IPS-11a (cell line): ENCODE measurements around the gene PHF1.
A peak's percentile ranks its signal among the peaks of the same experiment; 100 is the strongest.

ENCODE experiments used
- H3K4me3 ChIP-seq: one replicate; pipeline ENCODE4 v1.5.1; 2013; ENCODE audit warnings: low read depth, low read length, control low read depth

The PHF1 gene

DNA sequence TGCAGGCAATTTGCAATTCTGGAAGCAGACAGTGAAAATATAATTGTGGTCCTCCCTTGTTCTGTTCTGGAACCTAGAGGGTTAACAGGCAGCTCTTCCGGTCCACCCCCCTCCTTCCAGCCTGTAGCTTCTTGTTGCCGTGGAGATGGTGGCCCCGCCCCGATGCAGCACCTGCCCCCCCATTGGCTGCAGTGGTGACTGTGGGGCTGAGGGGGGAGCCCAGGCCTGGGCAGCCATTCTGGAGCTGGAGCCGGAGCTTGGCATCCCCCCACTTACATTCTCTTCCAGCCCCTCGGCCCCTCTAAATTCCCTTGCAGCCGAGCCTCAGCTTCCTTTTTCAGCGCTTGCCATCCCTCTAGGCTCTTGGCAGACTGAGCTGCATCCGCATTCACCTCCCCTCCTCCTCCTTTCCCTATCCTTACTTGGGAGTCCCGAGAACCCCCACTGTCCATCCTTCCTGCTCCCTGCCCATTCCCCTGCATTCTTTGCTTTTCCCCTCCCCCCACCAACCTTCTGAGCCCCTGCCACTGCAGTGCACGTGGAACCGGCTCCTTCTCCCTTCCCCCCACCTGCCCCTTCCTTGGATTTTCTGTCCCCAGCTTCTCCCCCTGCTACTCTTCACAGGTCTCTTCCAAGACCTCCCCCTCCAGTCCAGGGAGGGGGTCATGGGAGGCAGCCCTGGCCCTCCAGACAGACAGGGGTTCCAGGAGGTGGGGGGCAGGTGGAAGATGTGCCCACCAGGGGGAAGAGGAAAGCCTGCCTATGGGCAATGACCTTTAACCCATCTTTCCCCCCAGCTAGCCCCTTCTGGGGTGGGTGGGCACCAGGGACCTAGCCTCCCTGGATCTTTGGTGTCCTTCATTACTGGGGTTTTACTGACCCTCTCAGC, 20.4 kb downstream of the PHF1 start:
- peak overlapping the region; percentile 48 for H3K4me3 ChIP-seq

DNA sequence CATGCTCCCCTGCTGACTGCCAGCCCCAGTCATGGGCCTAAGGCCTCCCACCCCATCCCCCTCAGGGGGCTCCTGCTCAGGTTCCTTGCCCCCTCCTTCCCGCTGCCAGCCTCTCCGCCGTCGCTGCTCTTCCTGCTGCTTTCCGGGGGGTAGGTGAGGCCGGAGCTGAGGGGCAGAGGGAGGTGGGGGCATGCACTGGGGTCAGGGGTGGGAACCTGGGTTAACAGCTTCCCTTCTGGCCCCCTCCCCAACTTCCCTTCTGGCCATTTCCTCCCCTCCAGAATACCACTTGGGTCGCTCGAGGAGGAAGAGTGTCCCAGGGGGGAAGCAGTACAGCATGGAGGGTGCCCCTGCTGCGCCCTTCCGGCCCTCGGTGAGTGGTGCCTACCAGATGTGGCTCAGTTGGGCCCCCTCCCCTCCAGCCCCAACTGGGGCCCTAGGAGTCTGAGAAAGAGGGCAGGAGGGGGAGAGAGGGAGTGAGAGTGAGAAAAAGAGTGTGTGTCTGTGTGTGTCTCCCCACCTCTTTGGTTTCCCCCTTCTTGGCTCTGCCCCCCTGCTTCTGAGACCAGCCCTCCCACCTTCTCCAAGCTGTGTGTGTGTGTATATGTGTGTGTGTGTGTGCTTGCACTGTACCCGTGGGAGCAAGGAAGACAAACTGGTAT, 21.2 kb downstream of the PHF1 start:
- peak overlapping the region; percentile 48 for H3K4me3 ChIP-seq

DNA sequence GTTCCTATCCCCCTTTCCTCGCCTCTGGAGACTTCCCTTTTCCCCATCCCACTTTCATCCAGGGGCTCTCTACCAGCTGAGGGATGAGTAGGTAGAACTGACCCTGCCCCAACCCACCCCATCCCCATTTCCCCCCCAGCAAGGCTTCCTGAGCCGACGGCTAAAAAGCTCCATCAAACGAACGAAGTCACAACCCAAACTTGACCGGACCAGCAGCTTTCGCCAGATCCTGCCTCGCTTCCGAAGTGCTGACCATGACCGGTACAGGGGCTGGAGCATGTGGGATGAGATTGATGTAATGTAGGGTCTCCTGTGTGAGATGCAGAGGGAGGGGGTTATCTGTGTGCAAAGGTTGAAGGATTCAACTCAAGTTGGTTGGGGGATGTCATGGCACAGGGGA, 21.7 kb downstream of the PHF1 start:
- peak overlapping the region; percentile 48 for H3K4me3 ChIP-seq

DNA sequence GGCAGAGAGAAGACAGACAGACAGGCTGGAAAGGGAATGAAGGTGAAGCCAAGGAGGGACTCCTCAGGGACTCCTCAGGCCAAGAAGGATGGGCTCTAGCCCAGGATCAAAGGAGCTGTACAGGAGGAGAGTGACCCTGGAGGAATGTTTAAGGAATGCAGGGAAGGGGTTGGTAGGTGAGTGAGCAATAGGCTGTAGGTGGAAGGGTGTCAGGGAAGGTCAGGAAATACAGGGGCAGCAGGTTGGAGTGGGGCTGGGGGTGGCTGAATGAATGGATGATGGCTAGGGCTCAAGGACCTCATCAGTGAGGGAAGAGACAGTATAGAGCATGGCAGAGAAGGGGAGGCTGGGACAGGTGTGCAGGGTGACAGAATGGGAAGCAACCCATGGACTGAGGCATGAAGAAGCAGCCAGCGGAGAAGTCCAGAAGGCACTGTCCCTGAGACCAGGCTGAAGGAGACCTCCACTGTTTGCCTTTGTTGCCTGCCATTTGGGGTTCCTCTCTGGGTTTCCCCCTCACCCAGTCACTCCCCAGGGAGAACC, 22.3 kb downstream of the PHF1 start:
- peak overlapping the region; percentile 47 for H3K4me3 ChIP-seq

DNA sequence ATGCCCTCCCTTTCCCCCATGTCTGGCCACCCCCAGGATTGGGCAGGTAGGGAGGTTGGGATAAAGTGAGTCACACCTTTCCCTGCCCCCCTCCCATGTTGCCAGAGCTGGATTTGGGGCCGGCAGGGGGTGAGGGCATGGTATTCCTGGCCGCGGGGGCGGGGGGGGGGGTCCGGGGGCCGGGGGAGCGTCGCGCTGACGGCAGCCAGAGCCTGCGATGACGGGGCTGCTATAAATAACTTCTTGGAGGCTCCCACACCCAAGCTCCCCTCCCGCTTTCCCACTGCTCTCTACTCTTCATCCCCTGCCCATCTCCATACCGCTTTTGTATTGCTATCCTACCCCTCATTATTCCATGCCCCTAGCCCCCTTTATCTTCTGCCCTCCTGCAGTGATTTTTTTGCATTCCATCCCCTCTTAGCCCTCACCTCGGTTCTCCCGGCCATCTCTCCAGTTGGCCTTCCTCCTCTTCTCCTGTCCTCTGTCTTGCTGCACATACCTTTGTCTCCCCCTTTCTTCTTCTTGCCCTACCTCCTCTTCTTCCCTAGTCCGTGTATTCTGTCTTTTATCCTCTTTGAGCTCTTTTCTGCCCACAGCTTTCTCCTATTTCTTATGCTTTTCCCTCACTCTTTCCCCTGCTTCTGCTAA, 22.9 kb downstream of the PHF1 start:
- H3K4me3 ChIP-seq = peak overlapping the region; percentile 47

DNA sequence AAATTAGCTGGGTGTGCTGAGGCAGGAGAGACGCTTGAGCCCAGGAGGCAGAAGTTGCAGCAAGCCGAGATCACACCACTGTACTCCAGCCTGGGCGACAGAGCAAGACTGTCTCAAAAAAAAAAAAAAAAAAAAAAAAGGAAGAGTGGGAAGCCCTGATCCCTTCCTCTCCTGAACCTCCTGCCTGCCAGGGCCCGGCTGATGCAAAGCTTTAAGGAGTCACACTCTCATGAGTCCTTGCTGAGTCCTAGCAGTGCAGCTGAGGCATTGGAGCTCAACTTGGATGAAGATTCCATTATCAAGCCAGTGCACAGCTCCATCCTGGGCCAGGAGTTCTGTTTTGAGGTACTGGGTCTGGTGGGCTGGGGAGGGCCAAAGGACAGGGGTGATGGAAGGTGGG, 24.1 kb downstream of the PHF1 start:
- no peak overlapping the region for H3K4me3 ChIP-seq

DNA sequence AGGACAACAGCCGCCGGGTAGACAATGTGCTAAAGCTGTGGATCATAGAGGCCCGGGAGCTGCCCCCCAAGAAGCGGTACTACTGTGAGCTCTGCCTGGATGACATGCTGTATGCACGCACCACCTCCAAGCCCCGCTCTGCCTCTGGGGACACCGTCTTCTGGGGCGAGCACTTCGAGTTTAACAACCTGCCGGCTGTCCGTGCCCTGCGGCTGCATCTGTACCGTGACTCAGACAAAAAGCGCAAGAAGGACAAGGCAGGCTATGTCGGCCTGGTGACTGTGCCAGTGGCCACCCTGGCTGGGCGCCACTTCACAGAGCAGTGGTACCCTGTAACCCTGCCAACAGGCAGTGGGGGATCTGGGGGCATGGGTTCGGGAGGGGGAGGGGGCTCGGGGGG, 26.9 kb downstream of the PHF1 start:
- no peak overlapping the region for H3K4me3 ChIP-seq

DNA sequence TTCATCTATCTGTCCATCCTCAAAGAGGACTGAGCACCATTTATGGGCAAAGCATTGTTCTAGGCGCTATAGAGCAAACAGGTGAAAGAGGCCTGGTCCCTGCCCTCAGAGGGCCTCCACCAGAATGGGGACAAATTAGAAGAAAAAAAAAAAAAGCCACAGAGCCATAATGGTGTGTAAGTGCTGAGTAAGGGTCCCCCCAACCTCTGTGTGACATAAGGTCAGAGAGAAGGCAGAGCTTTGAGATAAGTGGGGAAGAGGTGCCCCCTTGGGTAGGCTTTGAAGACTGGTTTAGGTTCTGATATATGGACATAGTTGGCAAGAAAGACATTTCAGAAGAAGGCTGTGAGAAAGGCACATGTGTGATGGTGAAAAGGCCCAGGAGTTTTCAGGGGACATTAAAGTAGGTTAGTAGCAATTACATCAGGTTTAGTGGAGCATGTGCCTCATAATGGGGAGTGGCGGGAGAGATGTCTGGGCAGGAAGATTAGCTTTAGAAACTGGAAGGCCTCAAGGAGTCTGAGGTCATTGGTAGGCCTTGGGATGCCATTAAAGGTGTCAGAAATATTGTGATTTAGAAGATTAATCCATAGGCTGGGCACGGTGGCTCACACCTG, 28.3 kb downstream of the PHF1 start:
- H3K4me3 ChIP-seq = no peak overlapping the region

DNA sequence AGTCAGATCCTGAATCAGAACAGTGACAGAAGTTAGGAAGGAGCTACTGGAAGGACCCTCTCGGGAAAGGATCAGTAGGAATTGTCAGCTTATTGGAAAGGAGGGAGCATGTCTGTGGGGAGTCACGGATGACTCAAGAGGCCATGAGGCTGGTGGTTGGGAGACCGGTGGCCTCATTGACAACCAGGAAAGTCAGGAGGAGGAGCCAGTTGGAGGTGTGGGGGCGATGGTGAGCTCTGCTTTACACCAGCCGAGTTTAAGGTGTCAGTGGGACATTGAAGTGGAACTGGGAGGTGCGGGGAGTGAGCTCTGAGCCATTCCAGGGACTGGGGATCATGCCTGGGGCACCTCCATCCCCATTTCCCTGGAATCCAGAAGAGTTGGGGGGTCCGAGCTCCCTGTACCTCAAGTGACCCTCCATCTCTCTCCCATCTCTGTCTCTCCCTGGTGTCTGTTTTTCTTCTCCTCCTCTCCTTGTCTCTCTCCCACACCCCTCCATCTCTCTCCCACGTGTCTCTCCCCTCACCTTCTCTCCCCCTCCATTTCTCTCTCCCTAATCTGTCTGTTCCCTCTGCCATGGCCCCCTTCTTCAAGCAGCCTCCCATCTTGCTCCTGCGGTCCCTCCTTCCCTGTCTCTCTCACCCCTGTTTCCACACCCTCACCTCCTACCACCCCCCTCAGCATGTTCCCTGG, 29.3 kb downstream of the PHF1 start:
- no peak overlapping the region for H3K4me3 ChIP-seq

DNA sequence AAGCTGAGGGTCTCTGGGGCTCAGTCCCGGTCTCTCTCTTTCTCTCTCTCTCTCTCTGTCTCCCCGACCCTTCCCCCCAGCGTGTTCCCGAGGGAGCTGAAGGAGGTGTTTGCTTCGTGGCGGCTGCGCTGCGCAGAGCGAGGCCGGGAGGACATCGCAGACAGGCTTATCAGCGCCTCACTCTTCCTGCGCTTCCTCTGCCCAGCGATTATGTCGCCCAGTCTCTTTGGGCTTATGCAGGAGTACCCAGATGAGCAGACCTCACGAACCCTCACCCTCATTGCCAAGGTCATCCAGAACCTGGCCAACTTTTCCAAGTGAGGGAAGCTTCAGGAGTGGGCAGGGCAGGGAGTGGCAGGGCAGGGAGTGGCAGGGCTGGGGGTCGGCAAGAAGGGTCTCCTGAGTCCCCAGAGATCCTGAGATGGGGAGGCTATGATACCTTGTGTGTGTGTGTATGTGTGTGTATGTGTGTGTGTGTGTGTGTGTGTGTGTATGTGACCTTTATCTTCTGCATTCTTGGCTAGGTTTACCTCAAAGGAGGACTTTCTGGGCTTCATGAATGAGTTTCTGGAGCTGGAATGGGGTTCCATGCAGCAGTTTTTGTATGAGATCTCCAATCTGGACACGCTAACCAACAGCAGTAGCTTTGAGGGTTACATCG, 30.0 kb downstream of the PHF1 start:
- no peak overlapping the region for H3K4me3 ChIP-seq

DNA sequence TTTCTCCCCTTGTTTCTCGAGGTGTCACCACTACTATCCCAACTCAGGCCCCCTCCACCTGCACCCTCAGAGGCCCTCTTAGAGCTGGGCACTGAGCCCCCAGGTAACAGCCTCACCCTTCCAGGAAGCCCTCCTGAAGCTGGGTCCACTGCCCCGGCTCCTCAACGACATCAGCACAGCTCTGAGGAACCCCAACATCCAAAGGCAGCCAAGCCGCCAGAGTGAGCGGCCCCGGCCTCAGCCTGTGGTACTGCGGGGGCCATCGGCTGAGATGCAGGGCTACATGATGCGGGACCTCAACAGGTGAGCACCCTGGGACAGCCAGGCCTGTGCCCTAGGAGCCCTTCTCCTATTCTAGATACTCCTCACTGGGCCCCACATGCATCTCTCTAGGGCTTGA, 30.6 kb downstream of the PHF1 start:
- H3K4me3 ChIP-seq = no peak overlapping the region

DNA sequence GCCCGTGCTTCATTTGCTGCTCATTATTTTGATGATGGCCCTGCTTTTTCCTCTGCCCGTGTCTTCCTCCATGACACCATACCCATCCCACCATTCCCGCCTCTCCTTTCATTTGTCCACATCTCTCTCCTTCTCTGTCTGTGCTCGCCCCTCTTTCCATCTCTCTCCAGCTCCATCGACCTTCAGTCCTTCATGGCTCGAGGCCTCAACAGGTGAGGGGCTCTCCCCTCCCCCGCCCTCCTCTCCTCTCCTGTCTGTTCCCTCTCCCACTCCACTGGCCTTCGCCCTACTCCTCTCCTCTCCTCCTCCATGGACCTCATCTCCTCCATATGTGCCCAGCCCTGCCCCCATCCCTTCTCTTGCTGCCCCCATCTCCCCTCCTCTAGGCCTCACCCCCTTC, 31.5 kb downstream of the PHF1 start:
- H3K4me3 ChIP-seq = no peak overlapping the region

DNA sequence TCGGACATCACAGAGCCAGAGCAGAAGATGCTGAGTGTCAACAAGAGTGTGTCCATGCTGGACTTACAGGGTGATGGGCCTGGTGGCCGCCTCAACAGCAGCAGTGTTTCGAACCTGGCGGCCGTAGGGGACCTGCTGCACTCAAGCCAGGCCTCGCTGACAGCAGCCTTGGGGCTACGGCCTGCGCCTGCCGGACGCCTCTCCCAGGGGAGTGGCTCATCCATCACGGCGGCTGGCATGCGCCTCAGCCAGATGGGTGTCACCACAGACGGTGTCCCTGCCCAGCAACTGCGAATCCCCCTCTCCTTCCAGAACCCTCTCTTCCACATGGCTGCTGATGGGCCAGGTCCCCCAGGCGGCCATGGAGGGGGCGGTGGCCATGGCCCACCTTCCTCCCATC, 32.2 kb downstream of the PHF1 start:
- no peak overlapping the region for H3K4me3 ChIP-seq

DNA sequence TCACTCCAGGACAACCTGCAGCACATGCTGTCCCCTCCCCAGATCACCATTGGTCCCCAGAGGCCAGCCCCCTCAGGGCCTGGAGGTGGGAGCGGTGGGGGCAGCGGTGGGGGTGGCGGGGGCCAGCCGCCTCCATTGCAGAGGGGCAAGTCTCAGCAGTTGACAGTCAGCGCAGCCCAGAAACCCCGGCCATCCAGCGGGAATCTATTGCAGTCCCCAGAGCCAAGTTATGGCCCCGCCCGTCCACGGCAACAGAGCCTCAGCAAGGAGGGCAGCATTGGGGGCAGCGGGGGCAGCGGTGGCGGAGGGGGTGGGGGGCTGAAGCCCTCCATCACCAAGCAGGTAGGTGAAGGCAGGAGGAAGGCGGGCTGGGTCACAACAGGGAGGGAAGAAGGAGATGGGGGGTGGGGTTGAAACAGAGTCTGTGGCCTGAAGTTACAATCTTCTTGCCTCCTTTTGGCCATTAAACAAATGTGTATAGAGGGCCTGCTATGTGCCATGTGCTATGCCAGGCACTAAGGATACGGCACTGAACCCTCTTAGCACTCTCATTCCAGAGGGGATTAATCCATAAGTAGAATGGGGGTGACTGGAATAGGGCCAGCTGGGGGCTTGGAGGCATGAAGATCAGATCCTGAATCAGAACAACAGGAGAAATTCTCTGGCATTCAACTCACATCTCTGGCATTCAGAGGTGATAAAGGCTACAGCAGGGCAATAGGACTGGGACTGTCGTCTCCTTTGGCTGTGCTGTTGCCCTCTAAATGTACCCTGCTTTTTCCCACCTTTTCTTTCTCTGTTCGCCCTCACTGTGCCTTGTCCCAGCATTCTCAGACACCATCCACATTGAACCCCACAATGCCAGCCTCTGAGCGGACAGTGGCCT, 33.0 kb downstream of the PHF1 start:
- no peak overlapping the region for H3K4me3 ChIP-seq

DNA sequence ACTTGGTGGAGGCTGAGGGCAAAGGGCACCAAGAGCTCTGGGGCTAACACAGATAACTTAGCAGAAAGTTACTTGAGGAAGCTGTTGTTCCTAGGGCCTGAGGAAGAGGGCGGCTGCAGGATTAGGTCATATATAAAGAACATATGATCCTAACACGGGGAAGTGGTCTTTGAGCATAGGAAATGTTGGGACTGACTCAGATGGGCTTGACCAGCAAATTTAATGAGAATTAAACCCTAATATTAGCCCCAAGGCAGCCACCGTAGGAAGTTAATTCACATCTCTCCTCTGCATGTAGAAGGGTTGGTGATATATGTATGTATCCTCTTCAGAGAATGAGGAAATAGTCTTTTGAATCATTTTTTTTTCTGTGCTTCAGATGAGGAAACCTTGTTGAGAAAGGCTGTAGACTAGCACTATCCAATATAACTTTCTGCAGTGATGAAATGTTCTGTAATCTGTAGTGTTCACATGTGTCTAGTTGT, 34.3 kb downstream of the PHF1 start:
- H3K4me3 ChIP-seq = no peak overlapping the region

DNA sequence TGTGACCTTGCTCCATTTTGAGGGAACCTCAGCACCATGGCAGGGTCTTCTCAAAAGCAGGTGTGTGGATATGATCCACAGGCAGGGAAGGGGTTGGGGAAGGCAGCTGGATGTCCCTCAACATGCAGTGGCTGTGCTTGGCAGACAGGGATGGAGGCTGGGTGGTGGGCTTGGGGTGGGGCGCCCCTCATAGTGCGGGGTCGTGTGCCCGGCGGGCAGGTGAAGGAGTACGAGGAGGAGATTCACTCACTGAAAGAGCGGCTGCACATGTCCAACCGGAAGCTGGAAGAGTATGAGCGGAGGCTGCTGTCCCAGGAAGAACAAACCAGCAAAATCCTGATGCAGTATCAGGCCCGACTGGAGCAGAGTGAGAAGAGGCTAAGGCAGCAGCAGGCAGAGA, 35.5 kb downstream of the PHF1 start:
- no peak overlapping the region for H3K4me3 ChIP-seq

DNA sequence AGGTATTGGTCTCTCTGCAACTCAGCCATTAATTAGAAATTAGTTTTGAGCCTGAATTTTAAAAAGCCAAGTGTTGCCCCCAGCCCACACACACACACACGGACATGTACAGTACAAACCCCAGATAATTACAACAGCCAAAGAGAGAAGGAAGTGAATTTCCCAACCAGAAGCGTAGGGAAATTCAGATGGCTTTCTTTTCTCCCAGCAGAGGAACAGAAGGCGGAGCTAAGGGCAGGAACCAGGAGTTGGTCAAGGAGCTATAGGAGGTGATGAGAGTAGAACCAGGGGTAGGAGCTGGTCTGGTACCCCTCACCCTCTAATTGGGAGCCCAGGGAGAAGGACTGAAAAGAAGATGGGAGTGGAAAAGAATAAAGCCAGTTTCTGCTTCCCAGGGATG, 39.6 kb downstream of the PHF1 start:
- H3K4me3 ChIP-seq = no peak overlapping the region

DNA sequence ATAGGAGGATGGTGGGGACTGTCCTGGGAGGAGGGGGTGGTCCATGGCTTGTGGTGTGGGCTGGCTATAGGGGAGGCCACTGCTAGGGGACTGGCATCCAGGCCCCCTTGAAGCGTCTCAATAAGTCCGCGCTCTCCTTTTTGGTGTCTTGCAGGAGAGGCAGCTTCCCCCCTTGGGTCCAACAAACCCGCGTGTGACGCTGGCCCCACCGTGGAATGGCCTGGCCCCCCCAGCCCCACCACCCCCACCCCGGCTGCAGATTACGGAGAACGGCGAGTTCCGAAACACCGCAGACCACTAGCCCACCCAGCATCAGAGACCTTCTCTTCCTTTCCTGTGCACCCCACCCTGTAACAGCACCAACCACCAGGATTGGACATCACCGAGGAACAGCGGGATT, 40.8 kb downstream of the PHF1 start:
- no peak overlapping the region for H3K4me3 ChIP-seq

DNA sequence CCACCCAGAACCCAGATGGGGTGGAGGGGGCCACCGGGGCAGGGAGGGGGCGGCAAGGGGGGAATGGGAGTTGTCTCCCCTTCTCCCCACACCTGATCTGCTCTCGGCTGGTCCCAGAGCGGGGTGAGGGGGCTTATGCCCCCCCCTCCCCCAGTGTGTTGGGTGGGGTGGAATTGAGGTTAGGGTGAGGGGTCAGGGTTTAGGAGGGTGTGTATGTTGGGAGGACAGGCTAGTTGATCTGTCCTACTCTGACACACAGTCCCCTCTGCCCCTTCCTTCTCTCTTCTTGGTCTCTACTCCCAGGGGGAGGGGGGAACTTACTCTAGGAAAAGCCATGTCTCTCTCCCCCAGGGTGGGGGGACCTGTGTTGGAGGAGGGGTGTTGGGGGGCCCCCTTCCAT, 41.7 kb downstream of the PHF1 start:
- H3K4me3 ChIP-seq = no peak overlapping the region
